ENCODE measurements around the gene KHDRBS2. TPM values are rescaled to one million over a fixed set of nuclear protein-coding genes. Genes with fewer than 3 reads are reported as not detected.

KHDRBS2 gene
- total and polyA plus RNA-seq, 2 experiments from 2014 or later = 5.4 to 11.7 TPM

GRCh38 chr6:61675734-61676133 is 610.3 kb downstream of the KHDRBS2 start:
- Mint-ChIP-seq H3K36me3 (ENCODE audit: low read depth) (peaks cover 6% of the 10 kb centered on the region; the same call in 2 of the 3 replicates), H3K27me3 (ENCODE audit: insufficient read depth, low read depth, poor library complexity) (peaks cover under 1% of the 10 kb centered on the region), H3K4me1 (peaks cover 3% of the 10 kb centered on the region; the same call in 1 of the 3 replicates), H3K9me3 (peaks cover 8% of the 10 kb centered on the region), H3K4me3 (no peak overlapping the region), H3K27ac (no peak overlapping the region)
- Histone ChIP-seq H3K27ac (ENCODE audit: low read depth) (no peak overlapping the region), H3K9me2 (ENCODE audit: insufficient read depth) (no peaks in the 10 kb centered on the region), H3K79me2 (replicated peaks; ENCODE audit: insufficient read depth) (no peaks in the 10 kb centered on the region), H3K4me1 (ENCODE audit: insufficient read depth) (no peaks in the 10 kb centered on the region), H4K20me1 (replicated peaks; ENCODE audit: insufficient read depth) (no peaks in the 10 kb centered on the region), H3K36me3 (ENCODE audit: insufficient read depth) (no peaks in the 10 kb centered on the region), H3K4me3 (no peak overlapping the region), H2AFZ (no peak overlapping the region), H3K4me2 (no peak overlapping the region), H3K27me3 (ENCODE audit: insufficient read depth) (no peaks in the 10 kb centered on the region), H3F3A (replicated peaks; ENCODE audit: low read depth) (no peaks in the 10 kb centered on the region)
- TF ChIP-seq POLR2AphosphoS5 (IDR thresholded peaks at IDR 0.05; ENCODE audit: low read depth) (no peak), CTCF (conservative IDR thresholded peaks at IDR 0.05; ENCODE audit: low read depth in 2 of 2) (no peak), ZNF114 (CRISPR knock-in tag; IDR thresholded peaks at IDR 0.05) (no peak), JUNB (IDR thresholded peaks at IDR 0.05; ENCODE audit: unreplicated experiment) (no peak), REST (IDR thresholded peaks at IDR 0.05; ENCODE audit: unreplicated experiment) (no peak), STAT1 (IDR thresholded peaks at IDR 0.05; ENCODE audit: unreplicated experiment) (no peak), ETS1 (IDR thresholded peaks at IDR 0.05) (no peak), ZNF331 (CRISPR knock-in tag; IDR thresholded peaks at IDR 0.05; ENCODE audit: low read depth) (no peak), NANOG (IDR thresholded peaks at IDR 0.05; ENCODE audit: borderline replicate concordance) (no peak), EZH2phosphoT487 (IDR thresholded peaks at IDR 0.05; ENCODE audit: unreplicated experiment) (no peak), EZH2 (IDR thresholded peaks at IDR 0.05; ENCODE audit: low read depth, unreplicated experiment) (no peak), ZNF462 (CRISPR knock-in tag; IDR thresholded peaks at IDR 0.05) (no peak), CREB1 (CRISPR knock-in tag; IDR thresholded peaks at IDR 0.05; ENCODE audit: low read depth) (no peak)
- no peak for ATAC-seq
- DNase-seq (ENCODE audit: low spot score) = no peak

Data from GM23338 (cell line).